Measurements from ENCODE around the gene PTPRB. TPM values are rescaled to one million over a fixed set of nuclear protein-coding genes. Genes with fewer than 3 reads are reported as not detected.
A peak's percentile ranks its signal among the peaks of the same experiment; 100 is the strongest.

The PTPRB gene
- total RNA-seq, 1 experiment from 2014 or later: 0.17 TPM

- TF ChIP-seq CTCF (IDR thresholded peaks at IDR 0.05 in 2 of 3, conservative IDR thresholded peaks at IDR 0.05 in 1 of 3; ENCODE audit: borderline replicate concordance in 1 of 3, insufficient read depth in 1 of 3, low read depth in 2 of 3, low read length in 2 of 3) (no peak), TCF7L2 (IDR thresholded peaks at IDR 0.05; ENCODE audit: borderline replicate concordance, extremely low read depth, insufficient read depth, insufficient read length) (peak; percentile 30), SIN3A (IDR thresholded peaks at IDR 0.05; ENCODE audit: low read depth) (no peak), POLR2A (IDR thresholded peaks at IDR 0.05; ENCODE audit: borderline replicate concordance, extremely low read depth, insufficient read depth, insufficient read length) (no peak), RAD21 (IDR thresholded peaks at IDR 0.05; ENCODE audit: low read depth) (no peak), CBX3 (IDR thresholded peaks at IDR 0.05; ENCODE audit: low read depth) (peak; percentile 81)
Observed at GRCh38 chr12:70543444-70543843, 93.8 kb downstream of the PTPRB start (continued).

GRCh38 chr12:70540996-70541395, 96.2 kb downstream of the PTPRB start:
- ATAC-seq (no peak), DNase-seq (ENCODE audit: low read depth, low spot score) (no peak)
- TSS peak; percentile 10 for BruUV-seq (replicated peaks)
- Histone ChIP-seq H3K27ac (ENCODE audit: low read depth, low read length) (no peak overlapping the region), H4K20me1 (ENCODE audit: insufficient read depth) (no peaks in the 10 kb centered on the region), H3K4me2 (ENCODE audit: low read length) (no peak overlapping the region), H3K36me3 (ENCODE audit: control insufficient read depth in 1 of 2, insufficient read depth in 2 of 2, low read length in 2 of 2) (no peaks in the 10 kb centered on the region), H3K9me3 (ENCODE audit: control insufficient read depth in 1 of 2, insufficient read depth in 1 of 2, low read depth in 1 of 2, low read length in 2 of 2) (no peaks in the 10 kb centered on the region), H3K79me2 (ENCODE audit: insufficient read depth, low read length) (no peaks in the 10 kb centered on the region), H3K9ac (ENCODE audit: low read length) (no peak overlapping the region), H2AFZ (ENCODE audit: low read depth, low read length, poor library complexity, severe bottlenecking) (no peak overlapping the region), H3K9me2 (ENCODE audit: insufficient read depth) (no peaks in the 10 kb centered on the region), H3K27me3 (ENCODE audit: insufficient read depth, low read length) (no peaks in the 10 kb centered on the region), H3K4me1 (ENCODE audit: control insufficient read depth in 1 of 2, insufficient read depth in 2 of 2, low read length in 2 of 2) (peaks cover 13 to 19% of the 10 kb centered on the region in 2 experiments), H3K4me3 (replicated peaks in 1 of 2; ENCODE audit: low read depth in 1 of 2, low read length in 2 of 2) (no peak overlapping the region)
- TF ChIP-seq JUND (IDR thresholded peaks at IDR 0.05) (no peak), EZH2phosphoT487 (IDR thresholded peaks at IDR 0.05; ENCODE audit: borderline replicate concordance) (no peak), FOSL1 (IDR thresholded peaks at IDR 0.05; ENCODE audit: low read depth) (no peak), TCF7L2 (IDR thresholded peaks at IDR 0.05; ENCODE audit: borderline replicate concordance, extremely low read depth, insufficient read depth, insufficient read length) (no peak), EZH2 (IDR thresholded peaks at IDR 0.05) (no peak), CBX3 (IDR thresholded peaks at IDR 0.05; ENCODE audit: low read depth) (no peak), POLR2AphosphoS5 (IDR thresholded peaks at IDR 0.05; ENCODE audit: low read depth, low read length) (no peak), POLR2A (IDR thresholded peaks at IDR 0.05; ENCODE audit: borderline replicate concordance, extremely low read depth, insufficient read depth, insufficient read length) (no peak), ZBTB33 (IDR thresholded peaks at IDR 0.05; ENCODE audit: extremely low read depth, insufficient replicate concordance, low read length) (no peak), ATF3 (IDR thresholded peaks at IDR 0.05) (no peak), EGR1 (IDR thresholded peaks at IDR 0.05; ENCODE audit: low read depth) (no peak), CEBPB (IDR thresholded peaks at IDR 0.05; ENCODE audit: low read depth) (no peak), SP1 (IDR thresholded peaks at IDR 0.05; ENCODE audit: low read depth) (no peak)
- TF ChIP-seq, protein P1, sequence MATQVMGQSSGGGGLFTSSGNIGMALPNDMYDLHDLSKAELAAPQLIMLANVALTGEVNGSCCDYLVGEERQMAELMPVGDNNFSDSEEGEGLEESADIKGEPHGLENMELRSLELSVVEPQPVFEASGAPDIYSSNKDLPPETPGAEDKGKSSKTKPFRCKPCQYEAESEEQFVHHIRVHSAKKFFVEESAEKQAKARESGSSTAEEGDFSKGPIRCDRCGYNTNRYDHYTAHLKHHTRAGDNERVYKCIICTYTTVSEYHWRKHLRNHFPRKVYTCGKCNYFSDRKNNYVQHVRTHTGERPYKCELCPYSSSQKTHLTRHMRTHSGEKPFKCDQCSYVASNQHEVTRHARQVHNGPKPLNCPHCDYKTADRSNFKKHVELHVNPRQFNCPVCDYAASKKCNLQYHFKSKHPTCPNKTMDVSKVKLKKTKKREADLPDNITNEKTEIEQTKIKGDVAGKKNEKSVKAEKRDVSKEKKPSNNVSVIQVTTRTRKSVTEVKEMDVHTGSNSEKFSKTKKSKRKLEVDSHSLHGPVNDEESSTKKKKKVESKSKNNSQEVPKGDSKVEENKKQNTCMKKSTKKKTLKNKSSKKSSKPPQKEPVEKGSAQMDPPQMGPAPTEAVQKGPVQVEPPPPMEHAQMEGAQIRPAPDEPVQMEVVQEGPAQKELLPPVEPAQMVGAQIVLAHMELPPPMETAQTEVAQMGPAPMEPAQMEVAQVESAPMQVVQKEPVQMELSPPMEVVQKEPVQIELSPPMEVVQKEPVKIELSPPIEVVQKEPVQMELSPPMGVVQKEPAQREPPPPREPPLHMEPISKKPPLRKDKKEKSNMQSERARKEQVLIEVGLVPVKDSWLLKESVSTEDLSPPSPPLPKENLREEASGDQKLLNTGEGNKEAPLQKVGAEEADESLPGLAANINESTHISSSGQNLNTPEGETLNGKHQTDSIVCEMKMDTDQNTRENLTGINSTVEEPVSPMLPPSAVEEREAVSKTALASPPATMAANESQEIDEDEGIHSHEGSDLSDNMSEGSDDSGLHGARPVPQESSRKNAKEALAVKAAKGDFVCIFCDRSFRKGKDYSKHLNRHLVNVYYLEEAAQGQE (IDR thresholded peaks at IDR 0.05; ENCODE audit: low read depth): no peak
- TF ChIP-seq, protein P2, sequence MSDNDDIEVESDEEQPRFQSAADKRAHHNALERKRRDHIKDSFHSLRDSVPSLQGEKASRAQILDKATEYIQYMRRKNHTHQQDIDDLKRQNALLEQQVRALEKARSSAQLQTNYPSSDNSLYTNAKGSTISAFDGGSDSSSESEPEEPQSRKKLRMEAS (IDR thresholded peaks at IDR 0.05): no peak
- ChIA-PET RAD21 (ENCODE audit: low non-redundant PET in 1 of 2, low total read pairs in 2 of 2, uncharacterized antibody in 2 of 2, unreplicated experiment in 2 of 2) (no interaction called here), CTCF (no interaction called here), POLR2A (no interaction called here)
- intact Hi-C loops (cut with micrococcal nuclease): no loop called here
